ENCODE data around the gene CFAP299.

DNA sequence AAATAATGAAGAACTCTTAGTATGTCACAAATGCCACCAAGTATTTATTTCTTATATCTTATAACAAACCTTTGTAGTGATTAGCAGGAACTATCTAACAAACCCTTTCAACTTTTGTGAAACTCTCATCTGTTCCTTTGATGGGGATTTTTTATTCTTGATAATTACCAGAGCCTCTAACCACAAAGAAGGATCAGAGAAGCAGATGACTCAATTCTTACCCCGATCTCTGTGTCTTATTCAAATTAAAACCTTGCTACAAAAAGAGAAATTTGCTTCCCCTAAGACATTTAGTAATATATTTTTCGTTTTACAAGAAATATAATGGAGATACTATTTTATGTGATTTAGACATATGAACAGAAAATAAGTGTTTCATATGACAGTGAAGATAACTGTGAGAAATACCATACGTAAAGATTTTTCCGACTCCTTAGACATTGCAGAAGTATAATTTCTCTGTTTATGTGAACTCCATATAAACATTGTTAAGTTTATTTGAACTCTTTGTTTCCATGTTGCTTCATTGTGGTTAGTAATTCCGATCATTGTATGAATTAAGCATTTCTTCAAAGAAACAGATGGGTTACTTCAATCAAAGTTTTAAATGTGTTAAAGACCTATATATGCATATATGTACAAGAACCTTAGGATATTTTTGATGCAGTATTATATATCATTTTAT is 205.4 kb downstream of the CFAP299 start:
- TF ChIP-seq CTCF (IDR thresholded peaks at IDR 0.05) (no peak), ZFX (IDR thresholded peaks at IDR 0.05; ENCODE audit: borderline replicate concordance) (no peak)
